Loucy (cell line): ENCODE data around the gene KCNK13.

Experiments
- H2AFZ ChIP-seq: fragments of 200-600 bp; sonication (generic); 2 replicates; pipeline ENCODE4 v1.6.0; 2016; ENCODE audit warnings: antibody characterized with exemption, mild to moderate bottlenecking, low read length, moderate library complexity
- H3F3A ChIP-seq: fragments of 200-600 bp; 2 replicates; pipeline ENCODE4 v1.6.0; 2016; ENCODE audit warnings: antibody characterized with exemption, low read depth, mild to moderate bottlenecking
- H3K27me3 ChIP-seq: fragments of 200-600 bp; sonication (generic); 2 replicates; pipeline ENCODE4 v1.6.1; 2014; ENCODE audit warnings: low read length, mild to moderate bottlenecking; ENCODE audit not compliant: insufficient read depth, poor library complexity, severe bottlenecking
- H3K36me3 ChIP-seq: fragments of 200-600 bp; sonication (generic); 2 replicates; pipeline ENCODE4 v1.6.1; 2016; ENCODE audit warnings: low read length; ENCODE audit not compliant: insufficient read depth
- H3K4me1 ChIP-seq: fragments of 200-600 bp; sonication (generic); 2 replicates; pipeline ENCODE4 v1.5.1; 2014; ENCODE audit warnings: low read length, mild to moderate bottlenecking; ENCODE audit not compliant: insufficient read depth, poor library complexity, severe bottlenecking
- H3K4me2 ChIP-seq: fragments of 200-600 bp; sonication (generic); 2 replicates; pipeline ENCODE4 v1.6.0; 2014; ENCODE audit warnings: antibody characterized with exemption, low read length, low read depth, mild to moderate bottlenecking; ENCODE audit not compliant: poor library complexity, severe bottlenecking
- H3K4me3 ChIP-seq: fragments of 200-600 bp; sonication (generic); 2 replicates; pipeline ENCODE4 v1.5.1; 2014; ENCODE audit warnings: low read length, mild to moderate bottlenecking, mixed read lengths; ENCODE audit not compliant: poor library complexity, severe bottlenecking
- H3K79me2 ChIP-seq: fragments of 200-600 bp; sonication (generic); 2 replicates; pipeline ENCODE4 v1.6.1; 2014; ENCODE audit warnings: low read length; ENCODE audit not compliant: insufficient read depth
- H3K9ac ChIP-seq: fragments of 200-600 bp; sonication (generic); 2 replicates; pipeline ENCODE4 v1.6.0; 2014; ENCODE audit warnings: mild to moderate bottlenecking, low read depth, low read length, moderate library complexity; ENCODE audit not compliant: poor library complexity, severe bottlenecking
- H3K9me2 ChIP-seq: fragments of 200-600 bp; sonication (generic); replicated peaks from 2 replicates; pipeline ENCODE4 v1.6.1; 2016; ENCODE audit warnings: low read depth, low read length, mixed read lengths
- H3K9me3 ChIP-seq: fragments of 200-600 bp; sonication (generic); 2 replicates; pipeline ENCODE4 v1.6.1; 2014; ENCODE audit warnings: mild to moderate bottlenecking, antibody characterized with exemption, low read length, low read depth; ENCODE audit not compliant: insufficient read depth
- H4K20me1 ChIP-seq: fragments of 200-600 bp; sonication (generic); 2 replicates; pipeline ENCODE4 v1.6.0; 2014; ENCODE audit warnings: antibody characterized with exemption, low read length, mild to moderate bottlenecking; ENCODE audit not compliant: insufficient read depth, poor library complexity, severe bottlenecking
- EZH2phosphoT487 ChIP-seq: fragments of 200-600 bp; IDR thresholded peaks from 2 replicates; pipeline ENCODE4 v1.6.1; 2018; ENCODE audit warnings: antibody characterized with exemption, mild to moderate bottlenecking, moderate library complexity, borderline replicate concordance
- TF ChIP-seq, protein P1 (sequence below): fragments of 200-600 bp; sonication (generic); conservative IDR thresholded peaks from 2 replicates; pipeline ENCODE4 v1.5.1; 2014; ENCODE audit warnings: mild to moderate bottlenecking, antibody characterized with exemption, low read length

The KCNK13 gene

DNA sequence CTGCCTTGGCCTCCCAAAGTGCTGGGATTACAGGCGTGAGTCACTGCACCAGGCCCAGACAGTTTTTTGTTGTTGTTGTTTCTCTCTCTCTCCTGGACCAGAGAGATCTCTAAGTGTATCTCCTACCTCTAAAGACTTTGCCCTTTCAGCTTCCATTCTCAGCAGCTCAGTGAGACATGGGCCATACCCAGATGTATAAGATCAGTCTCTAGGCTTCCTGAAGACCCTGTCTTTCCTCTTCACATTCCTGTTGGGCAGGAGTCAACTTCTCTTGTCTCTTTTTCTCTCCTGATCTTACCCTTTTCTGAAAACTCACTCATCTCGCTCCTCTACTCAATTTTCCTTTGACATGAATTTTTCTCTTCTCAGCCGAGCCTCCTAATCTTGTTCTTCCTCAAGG lies 42.0 kb downstream of the KCNK13 start:
- H3K79me2 ChIP-seq: no peaks in the 10 kb centered on the region
- no peak overlapping the region for H2AFZ ChIP-seq
- TF ChIP-seq EZH2phosphoT487: no peak
- TF ChIP-seq, protein P1, sequence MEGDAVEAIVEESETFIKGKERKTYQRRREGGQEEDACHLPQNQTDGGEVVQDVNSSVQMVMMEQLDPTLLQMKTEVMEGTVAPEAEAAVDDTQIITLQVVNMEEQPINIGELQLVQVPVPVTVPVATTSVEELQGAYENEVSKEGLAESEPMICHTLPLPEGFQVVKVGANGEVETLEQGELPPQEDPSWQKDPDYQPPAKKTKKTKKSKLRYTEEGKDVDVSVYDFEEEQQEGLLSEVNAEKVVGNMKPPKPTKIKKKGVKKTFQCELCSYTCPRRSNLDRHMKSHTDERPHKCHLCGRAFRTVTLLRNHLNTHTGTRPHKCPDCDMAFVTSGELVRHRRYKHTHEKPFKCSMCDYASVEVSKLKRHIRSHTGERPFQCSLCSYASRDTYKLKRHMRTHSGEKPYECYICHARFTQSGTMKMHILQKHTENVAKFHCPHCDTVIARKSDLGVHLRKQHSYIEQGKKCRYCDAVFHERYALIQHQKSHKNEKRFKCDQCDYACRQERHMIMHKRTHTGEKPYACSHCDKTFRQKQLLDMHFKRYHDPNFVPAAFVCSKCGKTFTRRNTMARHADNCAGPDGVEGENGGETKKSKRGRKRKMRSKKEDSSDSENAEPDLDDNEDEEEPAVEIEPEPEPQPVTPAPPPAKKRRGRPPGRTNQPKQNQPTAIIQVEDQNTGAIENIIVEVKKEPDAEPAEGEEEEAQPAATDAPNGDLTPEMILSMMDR: no peak
- H3K9ac ChIP-seq: no peak overlapping the region
- H4K20me1 ChIP-seq: no peaks in the 10 kb centered on the region
- no peaks in the 10 kb centered on the region for H3K36me3 ChIP-seq
- no peaks in the 10 kb centered on the region for H3F3A ChIP-seq
- no peaks in the 10 kb centered on the region for H3K4me1 ChIP-seq
- no peaks in the 10 kb centered on the region for H3K27me3 ChIP-seq
- H3K9me3 ChIP-seq: no peaks in the 10 kb centered on the region
- no peak overlapping the region for H3K4me2 ChIP-seq
- no peaks in the 10 kb centered on the region for H3K9me2 ChIP-seq
- no peak overlapping the region for H3K4me3 ChIP-seq

DNA sequence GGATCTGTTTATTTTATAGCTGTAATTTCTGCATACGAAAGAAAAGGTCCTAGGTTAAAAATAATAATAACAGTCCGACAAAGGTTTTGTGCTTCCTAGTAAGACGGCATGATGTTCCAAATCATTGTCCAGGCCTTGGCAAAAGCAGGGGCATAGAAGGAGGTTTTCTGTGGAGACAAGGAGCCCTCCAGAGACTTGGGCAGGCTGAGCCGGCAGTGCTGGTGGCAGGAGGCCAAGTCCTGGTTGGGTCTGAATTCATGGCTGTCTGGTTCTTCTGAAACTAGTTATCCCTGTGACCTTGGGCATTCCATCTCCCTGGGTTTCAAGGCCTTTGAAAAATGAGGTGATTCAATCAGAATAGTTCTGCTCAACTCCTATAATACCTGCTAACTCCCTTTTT lies 44.0 kb downstream of the KCNK13 start:
- no peak overlapping the region for H3K4me3 ChIP-seq
- H3K27me3 ChIP-seq: no peaks in the 10 kb centered on the region
- no peaks in the 10 kb centered on the region for H3K9me2 ChIP-seq
- TF ChIP-seq, protein P1: no peak
- TF ChIP-seq EZH2phosphoT487: no peak
- H3F3A ChIP-seq: no peaks in the 10 kb centered on the region
- H4K20me1 ChIP-seq: no peaks in the 10 kb centered on the region
- no peaks in the 10 kb centered on the region for H3K36me3 ChIP-seq
- no peak overlapping the region for H3K4me2 ChIP-seq
- no peaks in the 10 kb centered on the region for H3K9me3 ChIP-seq
- H3K4me1 ChIP-seq: no peaks in the 10 kb centered on the region
- H3K79me2 ChIP-seq: no peaks in the 10 kb centered on the region
- no peak overlapping the region for H2AFZ ChIP-seq
- no peak overlapping the region for H3K9ac ChIP-seq

DNA sequence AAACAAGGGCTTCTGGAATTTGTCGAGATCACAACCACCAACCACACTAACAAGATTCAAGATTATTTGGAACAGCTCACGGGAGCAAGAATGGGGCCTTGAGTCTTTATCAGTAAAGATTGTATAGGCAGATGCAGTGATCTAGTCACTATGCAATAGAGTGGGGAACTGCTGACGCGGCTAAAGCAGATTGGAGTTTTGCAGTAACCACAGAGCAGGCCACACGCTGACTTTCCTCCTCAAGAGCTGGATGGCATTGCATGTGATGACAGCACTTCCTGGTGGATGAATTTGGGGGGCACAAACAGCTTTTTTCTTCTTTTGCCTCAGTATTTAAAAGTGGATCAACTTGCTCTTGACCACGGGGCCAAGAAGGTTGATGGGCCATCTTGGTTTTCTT lies 46.0 kb downstream of the KCNK13 start:
- no peak overlapping the region for H3K4me3 ChIP-seq
- no peak overlapping the region for H3K4me2 ChIP-seq
- H3K79me2 ChIP-seq: no peaks in the 10 kb centered on the region
- H3K27me3 ChIP-seq: no peaks in the 10 kb centered on the region
- H4K20me1 ChIP-seq: no peaks in the 10 kb centered on the region
- H3K4me1 ChIP-seq: no peaks in the 10 kb centered on the region
- no peaks in the 10 kb centered on the region for H3K9me2 ChIP-seq
- no peak overlapping the region for H2AFZ ChIP-seq
- no peaks in the 10 kb centered on the region for H3K9me3 ChIP-seq
- no peaks in the 10 kb centered on the region for H3K36me3 ChIP-seq
- no peak overlapping the region for H3K9ac ChIP-seq
- no peak for TF ChIP-seq EZH2phosphoT487
- TF ChIP-seq, protein P1: no peak
- H3F3A ChIP-seq: no peaks in the 10 kb centered on the region
